Astrocyte (in vitro differentiated cells and primary cell): ENCODE results near the gene GLP1R. TPM values are rescaled to one million over a fixed set of nuclear protein-coding genes. Genes with fewer than 3 reads are reported as not detected.

Source experiments
- DNase-seq: peaks from one replicate; pipeline ENCODE4 v3.0.0-alpha.2; 2010; ENCODE audit warnings: low read depth
- FAIRE-seq: peaks from 2 replicates; lab custom pipeline; 2011; peaks lifted over from hg19 to GRCh38; lab: Jason Lieb, UNC
- H2AFZ ChIP-seq: 2 replicates; pipeline ENCODE4 v1.6.0; 2012; ENCODE audit warnings: low read depth, low read length, inconsistent platforms
- H3K27ac ChIP-seq: 2 replicates; pipeline ENCODE4 v1.5.1; 2011; ENCODE audit warnings: low read depth, low read length, inconsistent platforms
- H3K27me3 ChIP-seq: 2 replicates; pipeline ENCODE4 v1.6.0; 2011; ENCODE audit warnings: low read length, inconsistent platforms; ENCODE audit not compliant: insufficient read depth
- H3K36me3 ChIP-seq: 2 replicates; pipeline ENCODE4 v1.5.1; 2011; ENCODE audit warnings: low read length, inconsistent platforms; ENCODE audit not compliant: insufficient read depth
- H3K4me1 ChIP-seq: 2 replicates; pipeline ENCODE4 v1.5.1; 2011; ENCODE audit warnings: low read length, inconsistent platforms; ENCODE audit not compliant: insufficient read depth
- H3K4me2 ChIP-seq: 2 replicates; pipeline ENCODE4 v1.6.0; 2012; ENCODE audit warnings: low read length, inconsistent platforms
- H3K4me3 ChIP-seq: 2 replicates; pipeline ENCODE4 v1.5.1; 2011; ENCODE audit warnings: low read depth, mild to moderate bottlenecking, low read length, inconsistent platforms; ENCODE audit not compliant: insufficient read depth
- H3K79me2 ChIP-seq: 2 replicates; pipeline ENCODE4 v1.6.0; 2012; ENCODE audit warnings: mild to moderate bottlenecking, low read length, inconsistent platforms; ENCODE audit not compliant: insufficient read depth
- H3K9ac ChIP-seq: 2 replicates; pipeline ENCODE4 v1.6.0; 2012; ENCODE audit warnings: mild to moderate bottlenecking, low read length, inconsistent platforms
- H3K9me3 ChIP-seq: 2 replicates; pipeline ENCODE4 v1.5.1; 2012; ENCODE audit warnings: low read depth, mild to moderate bottlenecking, low read length, inconsistent platforms; ENCODE audit not compliant: insufficient read depth
- H4K20me1 ChIP-seq: 2 replicates; pipeline ENCODE4 v1.6.0; 2012; ENCODE audit warnings: low read length, inconsistent platforms; ENCODE audit not compliant: insufficient read depth
- H3K27ac Mint-ChIP-seq: one replicate; pipeline ENCODE4 v1.8.0; 2021; ENCODE audit warnings: mild to moderate bottlenecking, mixed read lengths; ENCODE audit not compliant: unreplicated experiment
- H3K27me3 Mint-ChIP-seq: one replicate; pipeline ENCODE4 v1.8.0; 2021; ENCODE audit warnings: low read depth, mixed read lengths; ENCODE audit not compliant: unreplicated experiment
- H3K36me3 Mint-ChIP-seq: one replicate; pipeline ENCODE4 v1.8.0; 2021; ENCODE audit warnings: low read depth, mixed read lengths; ENCODE audit not compliant: unreplicated experiment
- H3K4me1 Mint-ChIP-seq: one replicate; pipeline ENCODE4 v1.8.0; 2021; ENCODE audit warnings: low read depth, mixed read lengths; ENCODE audit not compliant: unreplicated experiment
- H3K4me3 Mint-ChIP-seq: one replicate; pipeline ENCODE4 v1.8.0; 2021; ENCODE audit warnings: mild to moderate bottlenecking, moderate library complexity, mixed read lengths; ENCODE audit not compliant: unreplicated experiment
- H3K9me3 Mint-ChIP-seq: one replicate; pipeline ENCODE4 v1.8.0; 2021; ENCODE audit warnings: mild to moderate bottlenecking, mixed read lengths; ENCODE audit not compliant: unreplicated experiment
- EZH2 ChIP-seq: IDR thresholded peaks from 2 replicates; pipeline ENCODE4 v1.6.1; 2012; ENCODE audit warnings: mild to moderate bottlenecking, low read length, inconsistent platforms; ENCODE audit not compliant: insufficient read depth
- total RNA-seq: library from RNA; stranded (reverse); gene quantifications from 2 replicates; pipeline ENCODE4 v1.2.1, GENCODE V29; 2021
- TF ChIP-seq, protein P1 (sequence below): IDR thresholded peaks from 2 replicates; pipeline ENCODE4 v1.5.1; 2011; ENCODE audit warnings: low read depth, mild to moderate bottlenecking, inconsistent platforms, low read length, moderate library complexity; ENCODE audit not compliant: insufficient read depth

The GLP1R gene
- total RNA-seq, 1 donor from 2014 or later = not detected

DNA sequence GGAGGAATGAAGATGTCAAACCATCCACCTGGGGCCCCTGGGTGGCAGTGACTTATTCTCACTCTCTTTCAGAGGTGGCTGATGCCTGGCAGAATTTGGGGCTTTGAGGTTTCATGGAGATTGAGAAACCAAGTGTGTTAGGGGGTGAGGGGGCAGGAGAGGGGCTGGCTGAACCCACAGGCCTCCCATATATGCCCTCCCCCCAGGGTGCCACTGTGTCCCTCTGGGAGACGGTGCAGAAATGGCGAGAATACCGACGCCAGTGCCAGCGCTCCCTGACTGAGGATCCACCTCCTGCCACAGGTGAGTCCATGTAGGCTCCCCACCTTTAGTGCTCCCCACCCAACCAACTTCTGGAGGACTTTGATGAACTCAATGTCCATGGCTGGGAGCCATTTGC lies 7.6 kb downstream of the GLP1R start:
- H3K4me2 ChIP-seq = no peak overlapping the region
- Mint-ChIP-seq H3K9me3 (no peaks in the 10 kb centered on the region), H3K4me3 (no peak overlapping the region), H3K4me1 (peaks cover 6% of the 10 kb centered on the region), H3K27me3 (peaks cover 62% of the 10 kb centered on the region), H3K27ac (no peak overlapping the region), H3K36me3 (no peaks in the 10 kb centered on the region)
- FAIRE-seq (no peak), DNase-seq (no peak)
- no peaks in the 10 kb centered on the region for H3K4me1 ChIP-seq
- H3K27me3 ChIP-seq = no peaks in the 10 kb centered on the region
- H3K79me2 ChIP-seq = no peaks in the 10 kb centered on the region
- no peak overlapping the region for H3K9ac ChIP-seq
- H4K20me1 ChIP-seq = no peaks in the 10 kb centered on the region
- TF ChIP-seq, protein P1, sequence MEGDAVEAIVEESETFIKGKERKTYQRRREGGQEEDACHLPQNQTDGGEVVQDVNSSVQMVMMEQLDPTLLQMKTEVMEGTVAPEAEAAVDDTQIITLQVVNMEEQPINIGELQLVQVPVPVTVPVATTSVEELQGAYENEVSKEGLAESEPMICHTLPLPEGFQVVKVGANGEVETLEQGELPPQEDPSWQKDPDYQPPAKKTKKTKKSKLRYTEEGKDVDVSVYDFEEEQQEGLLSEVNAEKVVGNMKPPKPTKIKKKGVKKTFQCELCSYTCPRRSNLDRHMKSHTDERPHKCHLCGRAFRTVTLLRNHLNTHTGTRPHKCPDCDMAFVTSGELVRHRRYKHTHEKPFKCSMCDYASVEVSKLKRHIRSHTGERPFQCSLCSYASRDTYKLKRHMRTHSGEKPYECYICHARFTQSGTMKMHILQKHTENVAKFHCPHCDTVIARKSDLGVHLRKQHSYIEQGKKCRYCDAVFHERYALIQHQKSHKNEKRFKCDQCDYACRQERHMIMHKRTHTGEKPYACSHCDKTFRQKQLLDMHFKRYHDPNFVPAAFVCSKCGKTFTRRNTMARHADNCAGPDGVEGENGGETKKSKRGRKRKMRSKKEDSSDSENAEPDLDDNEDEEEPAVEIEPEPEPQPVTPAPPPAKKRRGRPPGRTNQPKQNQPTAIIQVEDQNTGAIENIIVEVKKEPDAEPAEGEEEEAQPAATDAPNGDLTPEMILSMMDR = no peak
- no peak for TF ChIP-seq EZH2
- H3K36me3 ChIP-seq = no peaks in the 10 kb centered on the region
- H3K4me3 ChIP-seq = no peak overlapping the region
- no peaks in the 10 kb centered on the region for H3K9me3 ChIP-seq
- no peak overlapping the region for H2AFZ ChIP-seq
- no peak overlapping the region for H3K27ac ChIP-seq

DNA sequence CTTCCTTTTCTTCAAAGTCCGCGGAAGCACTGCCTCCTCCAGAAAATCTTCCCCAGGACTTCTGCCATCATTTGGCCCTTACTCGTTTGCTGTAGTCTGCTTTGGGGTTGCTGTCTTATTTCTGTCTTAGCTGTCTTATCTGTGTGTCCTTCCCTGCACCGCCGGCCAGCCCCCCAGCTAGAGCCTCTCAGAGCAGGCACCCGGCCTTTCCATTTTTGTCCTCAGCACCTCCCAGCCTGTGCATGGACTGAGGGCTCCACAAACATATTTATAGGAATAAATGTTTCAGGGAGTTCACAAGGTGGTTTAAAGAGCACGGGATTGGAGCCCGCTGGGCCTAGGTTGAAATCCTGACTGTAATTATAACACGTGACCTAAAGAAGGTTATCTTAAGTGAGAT lies 8.1 kb downstream of the GLP1R start:
- Histone ChIP-seq H3K9me3 (no peaks in the 10 kb centered on the region), H2AFZ (no peak overlapping the region), H3K27me3 (no peaks in the 10 kb centered on the region), H3K4me2 (no peak overlapping the region), H3K79me2 (no peaks in the 10 kb centered on the region), H4K20me1 (no peaks in the 10 kb centered on the region), H3K36me3 (no peaks in the 10 kb centered on the region), H3K4me1 (no peaks in the 10 kb centered on the region), H3K9ac (no peak overlapping the region), H3K4me3 (no peak overlapping the region), H3K27ac (no peak overlapping the region)
- TF ChIP-seq, protein P1 = no peak
- no peak for TF ChIP-seq EZH2
- DNase-seq (no peak), FAIRE-seq (no peak)
- H3K36me3 Mint-ChIP-seq = no peaks in the 10 kb centered on the region
- no peak overlapping the region for H3K27ac Mint-ChIP-seq
- H3K27me3 Mint-ChIP-seq = peaks cover 66% of the 10 kb centered on the region
- H3K4me3 Mint-ChIP-seq = no peak overlapping the region
- no peaks in the 10 kb centered on the region for H3K9me3 Mint-ChIP-seq
- H3K4me1 Mint-ChIP-seq = peaks cover 2% of the 10 kb centered on the region

DNA sequence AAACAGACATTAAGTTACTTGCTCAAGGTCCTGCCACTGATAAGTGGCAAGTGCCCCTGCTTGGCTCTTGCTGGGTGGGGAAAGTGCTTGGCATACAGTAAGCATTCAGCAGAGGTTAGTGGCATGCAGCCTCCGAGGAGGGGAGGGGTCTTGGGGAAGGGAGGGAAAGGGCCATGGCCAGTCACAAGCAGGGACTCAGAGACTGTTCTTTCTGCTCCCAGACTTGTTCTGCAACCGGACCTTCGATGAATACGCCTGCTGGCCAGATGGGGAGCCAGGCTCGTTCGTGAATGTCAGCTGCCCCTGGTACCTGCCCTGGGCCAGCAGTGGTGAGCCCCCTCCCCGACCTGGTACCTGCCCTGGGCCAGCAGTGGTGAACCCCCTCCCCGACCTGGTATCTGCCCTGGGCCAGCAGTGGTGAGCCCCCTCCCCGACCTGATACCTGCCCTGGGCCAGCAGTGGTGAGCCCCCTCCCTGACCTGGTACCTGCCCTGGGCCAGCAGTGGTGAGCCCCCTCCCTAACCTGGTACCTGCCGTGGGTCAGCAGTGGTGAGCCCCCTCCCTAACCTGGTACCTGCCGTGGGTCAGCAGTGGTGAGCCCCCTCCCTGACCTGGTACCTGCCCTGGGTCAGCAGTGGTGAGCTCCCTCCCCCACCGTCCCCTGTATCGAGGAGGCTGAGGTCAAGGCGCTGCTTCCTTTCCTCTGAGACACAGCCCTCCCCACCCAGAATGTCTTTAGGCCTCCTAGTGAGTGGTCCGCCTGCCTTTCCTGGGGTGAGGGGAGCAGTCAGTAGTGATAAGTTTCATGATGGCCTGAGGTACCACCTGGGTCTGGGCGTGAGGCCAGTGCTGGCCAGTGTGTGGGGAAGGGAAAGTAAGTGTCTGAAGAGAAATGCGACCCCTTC lies 8.9 kb downstream of the GLP1R start:
- Mint-ChIP-seq H3K9me3 (no peaks in the 10 kb centered on the region), H3K4me1 (no peaks in the 10 kb centered on the region), H3K36me3 (no peaks in the 10 kb centered on the region), H3K27ac (no peak overlapping the region), H3K4me3 (no peak overlapping the region), H3K27me3 (peaks cover 73% of the 10 kb centered on the region)
- Histone ChIP-seq H3K79me2 (no peaks in the 10 kb centered on the region), H3K27ac (no peak overlapping the region), H3K27me3 (no peaks in the 10 kb centered on the region), H3K36me3 (no peaks in the 10 kb centered on the region), H3K9me3 (no peaks in the 10 kb centered on the region), H2AFZ (no peak overlapping the region), H3K4me2 (no peak overlapping the region), H3K4me3 (no peak overlapping the region), H3K9ac (no peak overlapping the region), H3K4me1 (no peaks in the 10 kb centered on the region), H4K20me1 (no peaks in the 10 kb centered on the region)
- no peak for TF ChIP-seq EZH2
- TF ChIP-seq, protein P1 = no peak
- FAIRE-seq (no peak), DNase-seq (no peak)
